ENCODE measurements around the gene COL19A1.
"Not testable (repeated sequence)": the region's sequence is repeated elsewhere in the genome, so short reads cannot be mapped to it uniquely, and the experiment has no call there.

COL19A1 gene

DNA sequence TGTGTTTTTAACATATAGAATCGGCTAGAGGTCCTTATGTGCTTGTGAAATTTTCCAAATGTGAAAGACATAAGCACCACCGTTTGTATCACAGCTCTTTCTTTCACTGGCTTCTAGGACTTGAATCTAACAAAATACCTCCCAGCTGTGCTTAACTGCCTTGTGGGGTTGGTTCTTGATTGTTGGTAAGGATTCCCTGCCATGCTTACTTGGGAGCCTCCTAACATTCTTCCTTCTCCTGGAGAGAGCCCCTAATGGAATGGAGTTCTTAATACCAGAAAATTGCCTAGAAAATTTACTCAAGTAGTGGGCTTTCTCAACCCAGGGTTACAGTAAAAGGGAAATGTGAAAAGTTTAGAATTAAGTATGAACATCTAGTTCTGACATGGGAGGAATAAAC lies 121.2 kb downstream of the COL19A1 start:
- H3K4me3 Mint-ChIP-seq = no peak overlapping the region
- H3K9me3 Mint-ChIP-seq = no peaks in the 10 kb centered on the region
- no peaks in the 10 kb centered on the region for H3K4me1 Mint-ChIP-seq
- TF ChIP-seq, protein P1, sequence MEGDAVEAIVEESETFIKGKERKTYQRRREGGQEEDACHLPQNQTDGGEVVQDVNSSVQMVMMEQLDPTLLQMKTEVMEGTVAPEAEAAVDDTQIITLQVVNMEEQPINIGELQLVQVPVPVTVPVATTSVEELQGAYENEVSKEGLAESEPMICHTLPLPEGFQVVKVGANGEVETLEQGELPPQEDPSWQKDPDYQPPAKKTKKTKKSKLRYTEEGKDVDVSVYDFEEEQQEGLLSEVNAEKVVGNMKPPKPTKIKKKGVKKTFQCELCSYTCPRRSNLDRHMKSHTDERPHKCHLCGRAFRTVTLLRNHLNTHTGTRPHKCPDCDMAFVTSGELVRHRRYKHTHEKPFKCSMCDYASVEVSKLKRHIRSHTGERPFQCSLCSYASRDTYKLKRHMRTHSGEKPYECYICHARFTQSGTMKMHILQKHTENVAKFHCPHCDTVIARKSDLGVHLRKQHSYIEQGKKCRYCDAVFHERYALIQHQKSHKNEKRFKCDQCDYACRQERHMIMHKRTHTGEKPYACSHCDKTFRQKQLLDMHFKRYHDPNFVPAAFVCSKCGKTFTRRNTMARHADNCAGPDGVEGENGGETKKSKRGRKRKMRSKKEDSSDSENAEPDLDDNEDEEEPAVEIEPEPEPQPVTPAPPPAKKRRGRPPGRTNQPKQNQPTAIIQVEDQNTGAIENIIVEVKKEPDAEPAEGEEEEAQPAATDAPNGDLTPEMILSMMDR (IDR thresholded peaks at IDR 0.05) = no peak
- no peaks in the 10 kb centered on the region for H3K36me3 Mint-ChIP-seq (ENCODE audit: low read depth)
- no peak overlapping the region for H3K27ac Mint-ChIP-seq
- H3K27me3 Mint-ChIP-seq (ENCODE audit: low read depth, poor library complexity) = no peaks in the 10 kb centered on the region
- no peak for DNase-seq

DNA sequence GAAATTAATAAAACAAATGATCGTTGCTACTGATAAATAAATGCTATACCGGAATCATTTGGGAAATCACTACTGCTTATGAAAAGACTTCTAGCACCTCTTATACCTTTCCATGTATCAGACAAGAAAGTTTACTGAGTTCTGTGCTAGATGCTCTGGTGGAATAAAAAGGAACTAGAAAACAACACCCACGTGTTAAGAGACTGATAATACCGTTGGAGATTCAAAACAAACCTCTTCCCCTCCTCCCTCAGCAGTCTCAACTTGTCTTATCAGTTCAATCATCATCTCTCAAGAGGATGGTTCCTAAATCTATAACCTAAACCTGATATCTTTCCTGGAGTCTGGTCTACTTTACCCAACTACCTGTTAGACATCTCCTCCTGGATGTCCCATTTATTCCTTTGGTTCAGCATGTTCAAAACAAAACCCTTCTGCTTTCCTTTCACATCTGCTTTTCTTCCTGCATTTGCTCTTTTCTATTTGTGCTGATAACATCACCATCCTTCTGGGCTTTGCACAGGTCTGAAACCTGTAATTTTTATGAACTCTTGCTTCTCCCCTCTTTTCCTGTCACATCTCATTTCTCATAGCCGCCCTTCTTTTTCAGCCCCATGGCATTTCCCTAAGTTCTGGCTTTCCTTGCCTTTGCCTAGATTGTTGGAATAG lies 122.2 kb downstream of the COL19A1 start:
- TF ChIP-seq, protein P1 (IDR thresholded peaks at IDR 0.05) = no peak
- H3K4me3 Mint-ChIP-seq = no peak overlapping the region
- DNase-seq = no peak
- H3K9me3 Mint-ChIP-seq = no peaks in the 10 kb centered on the region
- H3K36me3 Mint-ChIP-seq (ENCODE audit: low read depth) = no peaks in the 10 kb centered on the region
- H3K27ac Mint-ChIP-seq = no peak overlapping the region
- no peaks in the 10 kb centered on the region for H3K4me1 Mint-ChIP-seq
- H3K27me3 Mint-ChIP-seq (ENCODE audit: low read depth, poor library complexity) = no peaks in the 10 kb centered on the region

DNA sequence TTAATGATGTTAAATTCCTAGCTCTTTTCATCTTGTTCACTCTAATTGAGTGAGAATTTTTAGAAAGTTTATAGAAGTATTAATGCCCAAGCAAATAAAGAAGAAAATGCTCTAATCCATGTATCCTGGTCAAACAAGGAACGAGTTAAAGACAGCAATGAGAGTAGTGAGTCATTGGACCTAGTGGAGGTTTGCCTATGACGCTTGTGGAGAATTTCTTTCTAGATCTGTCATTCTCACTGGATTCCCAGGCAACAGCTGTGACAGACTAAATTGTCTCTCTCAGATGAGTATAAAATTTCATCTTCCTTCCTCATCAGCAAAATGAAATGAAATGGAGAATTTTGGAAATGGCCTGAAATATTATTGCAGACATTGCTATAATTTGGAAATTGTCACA lies 127.9 kb downstream of the COL19A1 start:
- no peak overlapping the region for H3K4me3 Mint-ChIP-seq
- H3K27ac Mint-ChIP-seq = no peak overlapping the region
- H3K27me3 Mint-ChIP-seq (ENCODE audit: low read depth, poor library complexity) = no peaks in the 10 kb centered on the region
- no peaks in the 10 kb centered on the region for H3K36me3 Mint-ChIP-seq (ENCODE audit: low read depth)
- no peak for DNase-seq
- TF ChIP-seq, protein P1 (IDR thresholded peaks at IDR 0.05) = no peak
- no peaks in the 10 kb centered on the region for H3K9me3 Mint-ChIP-seq
- no peaks in the 10 kb centered on the region for H3K4me1 Mint-ChIP-seq

DNA sequence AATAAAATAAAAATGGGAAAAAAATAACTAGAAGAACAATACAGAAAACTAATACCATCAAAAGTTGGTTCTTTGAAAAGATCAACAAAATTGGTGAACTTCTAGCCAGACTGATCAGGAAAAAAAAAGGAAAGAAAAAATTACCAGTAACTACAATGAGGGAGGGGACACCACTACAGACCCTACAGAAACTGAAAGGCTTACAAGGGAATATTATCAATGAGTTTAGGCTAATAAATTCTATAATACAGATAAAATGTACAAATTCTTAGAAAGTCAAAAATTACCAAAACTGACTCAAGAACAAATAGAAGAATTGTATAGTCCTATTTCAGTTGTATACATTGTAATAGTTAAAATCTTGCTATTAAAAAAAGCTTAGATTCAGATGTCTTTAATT lies 141.8 kb downstream of the COL19A1 start:
- Mint-ChIP-seq H3K9me3 (peaks cover 32% of the 10 kb centered on the region), H3K27ac (no peak overlapping the region), H3K4me1 (no peaks in the 10 kb centered on the region), H3K36me3 (ENCODE audit: low read depth) (peaks cover 5% of the 10 kb centered on the region), H3K27me3 (ENCODE audit: low read depth, poor library complexity) (no peaks in the 10 kb centered on the region), H3K4me3 (no peak overlapping the region)
- DNase-seq = no peak
- TF ChIP-seq, protein P1 (IDR thresholded peaks at IDR 0.05) = no peak

DNA sequence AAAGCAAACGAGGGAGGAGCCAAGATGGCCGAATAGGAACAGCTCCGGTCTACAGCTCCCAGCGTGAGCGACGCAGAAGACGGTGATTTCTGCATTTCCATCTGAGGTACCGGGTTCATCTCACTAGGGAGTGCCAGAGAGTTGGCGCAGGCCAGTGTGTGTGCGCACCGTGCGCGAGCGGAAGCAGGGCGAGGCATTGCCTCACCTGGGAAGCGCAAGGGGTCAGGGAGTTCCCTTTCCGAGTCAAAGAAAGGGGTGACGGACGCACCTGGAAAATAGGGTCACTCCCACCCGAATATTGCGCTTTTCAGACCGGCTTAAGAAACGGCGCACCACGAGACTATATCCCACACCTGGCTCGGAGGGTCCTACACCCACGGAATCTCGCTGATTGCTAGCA lies 144.0 kb downstream of the COL19A1 start:
- not testable (repeated sequence) for H3K4me1 Mint-ChIP-seq; H3K36me3 Mint-ChIP-seq (ENCODE audit: low read depth); DNase-seq; H3K27ac Mint-ChIP-seq; H3K27me3 Mint-ChIP-seq (ENCODE audit: low read depth, poor library complexity); H3K4me3 Mint-ChIP-seq
- peaks cover 32% of the 10 kb centered on the region for H3K9me3 Mint-ChIP-seq

DNA sequence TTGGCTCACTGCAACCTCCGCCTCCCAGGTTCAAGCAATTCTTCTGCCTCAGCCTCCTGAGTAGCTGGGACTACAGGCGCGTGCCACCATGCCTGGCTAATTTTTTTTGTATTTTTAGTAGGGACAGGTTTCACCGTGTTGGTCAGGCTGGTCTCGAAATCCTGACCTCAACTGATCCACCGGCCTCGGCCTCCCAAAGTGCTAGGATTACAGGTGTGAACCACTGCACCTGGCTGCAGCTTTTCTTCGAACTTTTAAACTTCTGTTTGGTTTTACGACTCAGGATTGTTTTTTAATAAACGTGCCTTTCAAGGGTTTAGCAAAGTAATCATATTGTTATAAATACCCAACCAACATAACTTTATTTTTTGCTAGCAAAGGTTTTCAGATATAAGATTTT lies 156.8 kb downstream of the COL19A1 start:
- not testable (repeated sequence) for H3K9me3 Mint-ChIP-seq; H3K27me3 Mint-ChIP-seq (ENCODE audit: low read depth, poor library complexity); H3K36me3 Mint-ChIP-seq (ENCODE audit: low read depth); H3K4me1 Mint-ChIP-seq; DNase-seq; H3K4me3 Mint-ChIP-seq; H3K27ac Mint-ChIP-seq

DNA sequence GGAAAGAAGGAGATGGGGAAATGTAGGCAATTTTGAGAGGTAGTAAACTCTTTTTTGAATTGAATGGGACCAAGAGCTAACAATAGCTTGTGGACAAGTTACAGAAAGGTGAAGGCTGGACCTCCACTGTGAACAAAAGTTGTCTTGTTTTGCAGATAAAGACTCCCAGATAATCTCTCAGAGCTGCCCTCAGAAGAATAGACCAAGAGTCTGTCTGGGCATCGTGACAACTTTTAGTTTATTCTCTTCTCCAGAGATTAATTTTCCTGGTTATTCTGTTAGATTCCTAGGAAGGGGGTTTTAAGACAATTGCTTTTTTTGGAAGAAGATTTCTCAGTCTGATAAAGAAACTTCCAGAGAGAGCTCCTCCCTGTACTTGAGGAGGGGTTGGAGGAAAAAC lies 161.9 kb downstream of the COL19A1 start:
- Mint-ChIP-seq H3K27me3 (ENCODE audit: low read depth, poor library complexity) (peaks cover 6% of the 10 kb centered on the region), H3K4me1 (no peaks in the 10 kb centered on the region), H3K36me3 (ENCODE audit: low read depth) (no peaks in the 10 kb centered on the region), H3K4me3 (no peak overlapping the region), H3K27ac (no peak overlapping the region), H3K9me3 (no peaks in the 10 kb centered on the region)
- no peak for DNase-seq
- TF ChIP-seq, protein P1 (IDR thresholded peaks at IDR 0.05) = no peak
